Upper lobe of right lung (tissue), 1 donor: ENCODE data around the gene ENTPD1. TPM values are rescaled to one million over a fixed set of nuclear protein-coding genes. Genes with fewer than 3 reads are reported as not detected.

Experiments used
- ATAC-seq: fragments of 200-7000 bp; cut with Tn5 transposase; one replicate; pipeline ENCODE4 v1.9.1; 2020; ENCODE audit warnings: mild to moderate bottlenecking, moderate library complexity
- DNase-seq: peaks from one replicate; pipeline ENCODE4 v3.0.0-alpha.2; 2020
- H3K27ac ChIP-seq: fragments of 200-600 bp; one replicate; pipeline ENCODE4 v1.8.0; 2022
- H3K27me3 ChIP-seq: fragments of 200-600 bp; one replicate; pipeline ENCODE4 v1.8.0; 2022; ENCODE audit warnings: mild to moderate bottlenecking
- H3K36me3 ChIP-seq: fragments of 200-600 bp; one replicate; pipeline ENCODE4 v1.8.0; 2022
- H3K4me1 ChIP-seq: fragments of 200-600 bp; one replicate; pipeline ENCODE4 v1.8.0; 2022
- H3K4me3 ChIP-seq: fragments of 200-600 bp; one replicate; pipeline ENCODE4 v1.8.0; 2022; ENCODE audit warnings: mild to moderate bottlenecking
- H3K9me3 ChIP-seq: fragments of 200-600 bp; one replicate; pipeline ENCODE4 v1.8.0; 2022
- CTCF ChIP-seq: fragments of 200-600 bp; IDR thresholded peaks from one replicate; pipeline ENCODE4 v1.8.0; 2022; ENCODE audit warnings: antibody characterized with exemption
- intact Hi-C: fragments of 100-400 bp; cut with DNase I; formaldehyde crosslinking; loops from one replicate; pipeline ENCODE4 v1.11.0; 2022
- total RNA-seq: library from RNA; stranded (reverse); fragmentation: NEBNext Ultra II Directional; extraction: Animal tissue kit (Norgen Biotek cat#: 25700); gene quantifications from one replicate; pipeline ENCODE4 v1.2.1, GENCODE V29; 2021
- donor health status: DM: no; HTN: yes; CAD: no; lungs with severe emphysema.

The ENTPD1 gene
- total RNA-seq, 1 donor from 2014 or later, result 64.6 TPM

- ATAC-seq (no peak), DNase-seq (no peak)
- Histone ChIP-seq H3K4me3 (no peak overlapping the region), H3K36me3 (no peaks in the 10 kb centered on the region), H3K4me1 (peaks cover 34% of the 10 kb centered on the region), H3K27ac (no peak overlapping the region), H3K9me3 (no peaks in the 10 kb centered on the region), H3K27me3 (no peaks in the 10 kb centered on the region)
- TF ChIP-seq CTCF, result no peak
- intact Hi-C loops, result no loop called here
Measured at GRCh38 chr10:95788830-95789229, 32.9 kb downstream of the ENTPD1 start.

- intact Hi-C loops, result no loop called here
- ATAC-seq, result no peak
Measured at GRCh38 chr10:95789902-95790301, 33.9 kb downstream of the ENTPD1 start.

GRCh38 chr10:95790982-95791381, 35.0 kb downstream of the ENTPD1 start:
- TF ChIP-seq CTCF, result no peak
- Histone ChIP-seq H3K27ac (no peak overlapping the region), H3K27me3 (no peaks in the 10 kb centered on the region), H3K9me3 (no peaks in the 10 kb centered on the region), H3K36me3 (no peaks in the 10 kb centered on the region), H3K4me1 (peaks cover 29% of the 10 kb centered on the region), H3K4me3 (no peak overlapping the region)
- intact Hi-C loops, result no loop called here
- ATAC-seq (no peak), DNase-seq (no peak)

More at GRCh38 chr10:95789902-95790301, 33.9 kb downstream of the ENTPD1 start:
- no peaks in the 10 kb centered on the region for H3K9me3 ChIP-seq
- TF ChIP-seq CTCF, result no peak
- H3K27me3 ChIP-seq, result no peaks in the 10 kb centered on the region
- no peak overlapping the region for H3K4me3 ChIP-seq
- H3K4me1 ChIP-seq, result peaks cover 29% of the 10 kb centered on the region
- DNase-seq, result no peak
- H3K36me3 ChIP-seq, result no peaks in the 10 kb centered on the region
- H3K27ac ChIP-seq, result no peak overlapping the region

- intact Hi-C loops, result no loop called here
Measured at GRCh38 chr10:95791425-95791979, 35.5 kb downstream of the ENTPD1 start.

GRCh38 chr10:95792211-95792780, 36.3 kb downstream of the ENTPD1 start:
- Histone ChIP-seq H3K27ac (peak overlapping the region; percentile 67), H3K27me3 (no peaks in the 10 kb centered on the region), H3K9me3 (no peaks in the 10 kb centered on the region), H3K4me3 (no peak overlapping the region), H3K4me1 (peaks cover 29% of the 10 kb centered on the region), H3K36me3 (no peaks in the 10 kb centered on the region)
- no peak for TF ChIP-seq CTCF
- DNase-seq (no peak), ATAC-seq (peak; percentile 16)
- intact Hi-C loops, result no loop called here

More at GRCh38 chr10:95791425-95791979, 35.5 kb downstream of the ENTPD1 start:
- no peak for DNase-seq
- H3K4me3 ChIP-seq, result no peak overlapping the region
- H3K27me3 ChIP-seq, result no peaks in the 10 kb centered on the region
- H3K9me3 ChIP-seq, result no peaks in the 10 kb centered on the region
- no peak for TF ChIP-seq CTCF
- H3K27ac ChIP-seq, result peak overlapping the region; percentile 67
- ATAC-seq, result no peak
- no peaks in the 10 kb centered on the region for H3K36me3 ChIP-seq
- peaks cover 29% of the 10 kb centered on the region for H3K4me1 ChIP-seq
